RKO (cell line): ENCODE results near the gene BLOC1S1.

Experiments
- DNase-seq: peaks from one replicate; pipeline ENCODE4 v3.0.0-alpha.2; 2016; ENCODE audit warnings: low spot score

BLOC1S1 gene

GRCh38 chr12:55694651-55695050 is 21.2 kb upstream of the BLOC1S1 start:
- no peak for DNase-seq

- DNase-seq, result no peak
Measured at GRCh38 chr12:55695349-55695748, 20.5 kb upstream of the BLOC1S1 start.

GRCh38 chr12:55696141-55696540 is 19.7 kb upstream of the BLOC1S1 start:
- no peak for DNase-seq

- no peak for DNase-seq
Measured at GRCh38 chr12:55696796-55697462, 18.9 kb upstream of the BLOC1S1 start.

GRCh38 chr12:55697686-55698085 is 18.2 kb upstream of the BLOC1S1 start:
- DNase-seq, result no peak

GRCh38 chr12:55698241-55698955 is 17.4 kb upstream of the BLOC1S1 start:
- no peak for DNase-seq

- no peak for DNase-seq
Measured at GRCh38 chr12:55698965-55699364, 16.9 kb upstream of the BLOC1S1 start.

GRCh38 chr12:55699471-55700055 is 16.3 kb upstream of the BLOC1S1 start:
- no peak for DNase-seq

GRCh38 chr12:55700255-55701018 is 15.4 kb upstream of the BLOC1S1 start:
- DNase-seq, result no peak

- DNase-seq, result no peak
Measured at GRCh38 chr12:55702861-55703260, 13.0 kb upstream of the BLOC1S1 start.

GRCh38 chr12:55703288-55703687 is 12.6 kb upstream of the BLOC1S1 start:
- DNase-seq, result no peak

- DNase-seq, result no peak
Measured at GRCh38 chr12:55703901-55704761, 11.7 kb upstream of the BLOC1S1 start.

- no peak for DNase-seq
Measured at GRCh38 chr12:55704824-55705718, 10.8 kb upstream of the BLOC1S1 start.

- no peak for DNase-seq
Measured at GRCh38 chr12:55705782-55706402, 10.0 kb upstream of the BLOC1S1 start.

GRCh38 chr12:55706568-55707218 is 9.2 kb upstream of the BLOC1S1 start:
- DNase-seq, result no peak

GRCh38 chr12:55707219-55707671 is 8.6 kb upstream of the BLOC1S1 start:
- no peak for DNase-seq

GRCh38 chr12:55707841-55708694 is 7.8 kb upstream of the BLOC1S1 start, which contains the start of gene ITGA7:
ITGA7 (minus strand) TSS chr12:55707904; CDS start chr12:55707682, 222 bp downstream.
- DNase-seq, result no peak

GRCh38 chr12:55708695-55709233 is 7.1 kb upstream of the BLOC1S1 start:
- DNase-seq, result no peak
